C4-2B (cell line): Measurements from ENCODE around the gene STAG1.
"Not testable (repeated sequence)": the region's sequence is repeated elsewhere in the genome, so short reads cannot be mapped to it uniquely, and the experiment has no call there.

Experiments used
- H3K27ac ChIP-seq: fragments of 450-650 bp; 2 replicates; pipeline ENCODE4 v1.5.1; 2017
- ZFX ChIP-seq: fragments of 450-650 bp; IDR thresholded peaks from 2 replicates; pipeline ENCODE4 v1.6.1; 2017
- TF ChIP-seq, protein P1 (sequence below): fragments of 450-650 bp; conservative IDR thresholded peaks from 2 replicates; pipeline ENCODE4 v1.5.1; 2017; ENCODE audit warnings: mild to moderate bottlenecking

Gene STAG1

GRCh38 chr3:136621628-136622027, 130.6 kb downstream of the STAG1 start:
- no peak overlapping the region for H3K27ac ChIP-seq
- TF ChIP-seq ZFX = no peak
- TF ChIP-seq, protein P1, sequence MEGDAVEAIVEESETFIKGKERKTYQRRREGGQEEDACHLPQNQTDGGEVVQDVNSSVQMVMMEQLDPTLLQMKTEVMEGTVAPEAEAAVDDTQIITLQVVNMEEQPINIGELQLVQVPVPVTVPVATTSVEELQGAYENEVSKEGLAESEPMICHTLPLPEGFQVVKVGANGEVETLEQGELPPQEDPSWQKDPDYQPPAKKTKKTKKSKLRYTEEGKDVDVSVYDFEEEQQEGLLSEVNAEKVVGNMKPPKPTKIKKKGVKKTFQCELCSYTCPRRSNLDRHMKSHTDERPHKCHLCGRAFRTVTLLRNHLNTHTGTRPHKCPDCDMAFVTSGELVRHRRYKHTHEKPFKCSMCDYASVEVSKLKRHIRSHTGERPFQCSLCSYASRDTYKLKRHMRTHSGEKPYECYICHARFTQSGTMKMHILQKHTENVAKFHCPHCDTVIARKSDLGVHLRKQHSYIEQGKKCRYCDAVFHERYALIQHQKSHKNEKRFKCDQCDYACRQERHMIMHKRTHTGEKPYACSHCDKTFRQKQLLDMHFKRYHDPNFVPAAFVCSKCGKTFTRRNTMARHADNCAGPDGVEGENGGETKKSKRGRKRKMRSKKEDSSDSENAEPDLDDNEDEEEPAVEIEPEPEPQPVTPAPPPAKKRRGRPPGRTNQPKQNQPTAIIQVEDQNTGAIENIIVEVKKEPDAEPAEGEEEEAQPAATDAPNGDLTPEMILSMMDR = no peak

- H3K27ac ChIP-seq = no peak overlapping the region
- TF ChIP-seq, protein P1 = no peak
- no peak for TF ChIP-seq ZFX
Observed at GRCh38 chr3:136620436-136620835, 131.7 kb downstream of the STAG1 start.

GRCh38 chr3:136617969-136618525, 134.1 kb downstream of the STAG1 start:
- H3K27ac ChIP-seq = not testable (repeated sequence)

DNA sequence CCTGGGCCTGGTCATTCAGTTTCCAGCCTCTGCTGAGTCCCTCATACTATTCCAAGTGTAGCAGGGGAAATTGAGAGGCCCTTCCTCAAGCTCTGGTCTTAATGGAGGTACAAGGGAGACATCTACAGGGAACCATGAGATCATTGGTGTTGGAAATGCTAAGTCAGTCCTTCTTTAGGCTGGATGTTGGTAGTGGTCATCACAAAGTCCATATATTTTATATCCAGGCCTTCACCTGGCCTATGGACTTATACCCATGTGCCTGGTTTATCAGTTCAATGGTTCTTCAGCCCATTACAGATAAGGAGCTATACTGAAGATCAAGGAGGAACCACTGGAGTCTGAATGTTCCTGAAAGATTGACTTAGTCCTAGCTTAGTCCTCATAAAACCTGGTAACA, 135.0 kb downstream of the STAG1 start:
- TF ChIP-seq, protein P1 = no peak
- TF ChIP-seq ZFX = no peak
- no peak overlapping the region for H3K27ac ChIP-seq

GRCh38 chr3:136612512-136612911, 139.7 kb downstream of the STAG1 start:
- TF ChIP-seq, protein P1 = no peak
- TF ChIP-seq ZFX = no peak
- H3K27ac ChIP-seq = no peak overlapping the region

- H3K27ac ChIP-seq = no peak overlapping the region
- TF ChIP-seq, protein P1 = no peak
- TF ChIP-seq ZFX = no peak
Observed at GRCh38 chr3:136606990-136607389, 145.2 kb downstream of the STAG1 start.

DNA sequence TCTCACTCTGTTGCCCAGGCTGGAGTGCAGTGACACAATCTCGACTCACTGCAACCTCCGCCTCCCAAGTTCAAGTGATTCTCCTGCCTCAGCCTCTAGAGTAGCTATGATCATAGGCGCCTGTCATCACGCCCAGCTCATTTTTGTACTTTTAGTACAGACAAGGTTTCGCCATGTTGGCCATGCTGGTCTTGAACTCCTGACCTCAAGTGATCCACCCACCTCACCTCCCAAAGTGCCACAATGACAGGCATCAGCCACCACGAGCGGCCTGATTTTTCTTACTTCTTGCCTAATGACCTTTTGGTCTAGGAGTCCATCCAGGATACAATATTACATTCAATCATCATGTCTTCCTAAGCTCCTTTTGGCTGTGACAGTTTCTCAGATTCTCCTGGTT, 146.0 kb downstream of the STAG1 start:
- H3K27ac ChIP-seq = not testable (repeated sequence)

GRCh38 chr3:136604961-136605360, 147.2 kb downstream of the STAG1 start:
- H3K27ac ChIP-seq = no peak overlapping the region
- TF ChIP-seq ZFX = no peak
- TF ChIP-seq, protein P1 = no peak

- no peak overlapping the region for H3K27ac ChIP-seq
Observed at GRCh38 chr3:136602818-136603217, 149.4 kb downstream of the STAG1 start.

More at GRCh38 chr3:136602818-136603217, 149.4 kb downstream of the STAG1 start:
- TF ChIP-seq ZFX = no peak
- TF ChIP-seq, protein P1 = no peak
